Loucy (cell line): ENCODE data around the gene UBTF.

Experiments used
- EZH2phosphoT487 ChIP-seq: fragments of 200-600 bp; IDR thresholded peaks from 2 replicates; pipeline ENCODE4 v1.6.1; 2018; ENCODE audit warnings: antibody characterized with exemption, mild to moderate bottlenecking, moderate library complexity, borderline replicate concordance
- TF ChIP-seq, protein P1 (sequence below): fragments of 200-600 bp; sonication (generic); conservative IDR thresholded peaks from 2 replicates; pipeline ENCODE4 v1.5.1; 2014; ENCODE audit warnings: mild to moderate bottlenecking, antibody characterized with exemption, low read length

DNA sequence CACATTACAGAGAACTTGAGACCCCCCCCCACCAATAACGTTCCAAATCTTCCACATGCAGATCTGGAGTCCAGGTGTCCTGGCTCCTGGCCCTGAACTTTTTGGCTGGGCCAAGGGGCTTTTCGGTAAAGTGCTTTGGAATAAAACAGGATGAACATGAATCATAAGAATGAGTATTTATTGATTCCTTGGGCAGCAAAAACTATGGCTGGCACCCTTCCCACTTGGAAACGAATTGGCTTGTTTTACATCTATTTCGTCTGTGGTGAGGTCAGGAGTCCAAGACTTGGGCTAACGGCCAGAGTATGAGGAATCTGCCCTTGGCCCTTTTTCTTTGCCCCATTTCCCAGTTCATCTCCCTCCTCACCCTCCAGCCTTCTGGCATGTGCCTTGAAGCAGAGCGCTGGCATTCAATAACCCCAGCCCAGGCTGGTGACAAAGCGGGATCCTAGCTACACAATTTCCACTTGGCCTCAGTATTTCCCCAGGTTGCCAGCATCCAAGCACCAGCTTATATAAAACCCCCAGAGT, 4.1 kb upstream of the UBTF start:
- TF ChIP-seq EZH2phosphoT487: no peak
- TF ChIP-seq, protein P1, sequence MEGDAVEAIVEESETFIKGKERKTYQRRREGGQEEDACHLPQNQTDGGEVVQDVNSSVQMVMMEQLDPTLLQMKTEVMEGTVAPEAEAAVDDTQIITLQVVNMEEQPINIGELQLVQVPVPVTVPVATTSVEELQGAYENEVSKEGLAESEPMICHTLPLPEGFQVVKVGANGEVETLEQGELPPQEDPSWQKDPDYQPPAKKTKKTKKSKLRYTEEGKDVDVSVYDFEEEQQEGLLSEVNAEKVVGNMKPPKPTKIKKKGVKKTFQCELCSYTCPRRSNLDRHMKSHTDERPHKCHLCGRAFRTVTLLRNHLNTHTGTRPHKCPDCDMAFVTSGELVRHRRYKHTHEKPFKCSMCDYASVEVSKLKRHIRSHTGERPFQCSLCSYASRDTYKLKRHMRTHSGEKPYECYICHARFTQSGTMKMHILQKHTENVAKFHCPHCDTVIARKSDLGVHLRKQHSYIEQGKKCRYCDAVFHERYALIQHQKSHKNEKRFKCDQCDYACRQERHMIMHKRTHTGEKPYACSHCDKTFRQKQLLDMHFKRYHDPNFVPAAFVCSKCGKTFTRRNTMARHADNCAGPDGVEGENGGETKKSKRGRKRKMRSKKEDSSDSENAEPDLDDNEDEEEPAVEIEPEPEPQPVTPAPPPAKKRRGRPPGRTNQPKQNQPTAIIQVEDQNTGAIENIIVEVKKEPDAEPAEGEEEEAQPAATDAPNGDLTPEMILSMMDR: no peak
